HG03521 (cell line): Measurements from ENCODE around the gene ALKBH3.

Source experiments
- ATAC-seq: cut with Tn5 transposase; IDR thresholded peaks from one replicate; pipeline ENCODE4 v1.9.1; 2021; ENCODE audit warnings: mild to moderate bottlenecking, moderate library complexity; ENCODE audit not compliant: unreplicated experiment

Gene ALKBH3

GRCh38 chr11:43957571-43957970 is 76.9 kb downstream of the ALKBH3 start:
- no peak for ATAC-seq

GRCh38 chr11:43959321-43959995 is 78.8 kb downstream of the ALKBH3 start:
- ATAC-seq = no peak

DNA sequence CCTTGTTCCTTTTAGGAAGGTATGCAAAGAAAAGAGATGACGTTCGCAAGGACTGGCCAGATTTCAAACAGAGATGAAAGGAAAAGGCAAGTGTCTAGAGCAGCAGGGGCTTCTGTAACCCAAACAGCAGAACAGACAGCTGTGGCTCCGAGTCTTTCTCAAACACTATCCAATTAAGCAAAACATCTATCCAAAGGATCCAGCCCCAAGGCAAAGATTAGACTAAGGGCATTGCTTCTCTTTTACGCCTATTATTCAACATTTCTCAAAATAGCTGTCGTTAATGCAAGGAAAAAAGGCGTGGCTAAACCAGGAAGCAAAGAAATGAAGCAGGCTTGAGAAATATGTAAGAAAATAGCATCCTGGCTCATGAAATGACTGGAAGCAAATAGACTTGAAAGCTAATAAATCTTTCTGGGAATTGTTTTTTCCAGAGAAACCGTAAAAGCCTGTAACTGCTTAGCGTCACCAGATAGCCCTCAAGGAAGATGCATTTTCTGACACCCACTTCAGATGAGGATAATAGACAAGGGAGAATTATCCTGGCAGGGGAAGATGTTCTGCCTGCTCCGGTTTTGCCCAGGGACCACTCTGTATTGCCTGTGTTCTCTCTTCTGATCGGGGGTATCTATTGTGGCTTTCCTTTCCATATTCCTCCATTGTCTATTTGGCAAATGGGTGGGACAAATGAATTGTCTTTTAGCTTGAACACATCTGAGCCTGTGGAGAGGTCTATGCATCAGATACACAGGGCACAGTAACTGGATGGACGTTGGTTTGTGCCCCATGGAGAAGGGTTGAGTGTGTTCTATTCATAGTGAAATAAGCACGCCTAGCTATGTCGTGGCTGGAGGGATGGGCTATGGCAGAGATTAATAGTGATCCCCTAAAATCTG is 82.0 kb downstream of the ALKBH3 start:
- ATAC-seq = no peak

- ATAC-seq = no peak
Observed at GRCh38 chr11:43963279-43963620, 82.6 kb downstream of the ALKBH3 start.

- no peak for ATAC-seq
Observed at GRCh38 chr11:43967661-43968060, 87.0 kb downstream of the ALKBH3 start.

DNA sequence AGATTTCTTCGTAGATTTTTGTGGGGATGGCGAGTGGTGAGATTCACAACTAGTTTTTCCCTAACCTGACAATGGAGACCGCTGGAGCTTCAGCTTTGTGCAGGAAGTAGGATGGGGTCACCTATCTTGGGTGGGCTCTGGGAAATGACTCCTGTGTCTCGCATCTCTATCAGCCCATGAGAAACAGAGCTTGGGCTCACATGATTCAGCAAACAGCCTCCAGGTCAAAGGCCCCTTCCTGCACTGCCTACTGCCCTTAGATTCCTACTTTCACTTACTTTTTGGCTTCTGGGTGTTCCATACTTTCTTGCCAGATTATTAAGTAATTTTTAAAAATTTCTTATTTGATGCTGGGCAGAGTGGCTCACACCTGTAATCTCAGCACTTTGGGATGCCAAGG is 88.1 kb downstream of the ALKBH3 start:
- ATAC-seq = no peak

DNA sequence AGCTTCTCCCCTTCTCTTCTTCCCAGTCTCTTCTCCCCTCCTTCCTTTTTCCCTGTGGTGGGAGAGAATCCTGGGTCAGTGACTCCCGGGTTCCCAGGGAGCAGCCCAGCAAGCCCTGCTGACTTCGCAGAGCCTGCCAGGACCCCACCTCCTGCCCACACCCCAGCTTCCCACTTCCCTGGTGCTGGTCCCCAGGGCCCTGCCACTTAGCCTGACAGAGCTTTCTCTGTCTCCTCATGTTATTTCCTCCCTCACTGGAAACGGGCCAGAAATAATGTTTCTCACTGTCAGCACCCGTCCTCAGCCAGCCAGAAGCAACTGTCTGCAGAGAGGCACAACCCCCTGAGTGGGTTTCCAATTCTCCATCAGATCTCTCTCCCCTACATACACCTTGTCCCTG is 88.9 kb downstream of the ALKBH3 start:
- no peak for ATAC-seq
